Nephron (organoid): ENCODE measurements around the gene GUCD1.

Experiments used
- H3K27ac Mint-ChIP-seq, 3 experiments: 2 replicates each; pipeline ENCODE4 v1.8.0; 2020; ENCODE audit warnings: mixed read lengths in 3 of 3, mild to moderate bottlenecking in 2 of 3, moderate library complexity in 1 of 3
- H3K27me3 Mint-ChIP-seq: 2 replicates; pipeline ENCODE4 v1.8.0; 2021; ENCODE audit warnings: low read depth, mild to moderate bottlenecking, moderate library complexity, mixed read lengths
- H3K36me3 Mint-ChIP-seq: 2 replicates; pipeline ENCODE4 v1.8.0; 2020; ENCODE audit warnings: low read depth, mixed read lengths
- H3K4me1 Mint-ChIP-seq: 2 replicates; pipeline ENCODE4 v1.8.0; 2020; ENCODE audit warnings: mixed read lengths
- H3K4me3 Mint-ChIP-seq, 3 experiments: 2 replicates each; pipeline ENCODE4 v1.8.0; 2020; ENCODE audit warnings: mild to moderate bottlenecking in 3 of 3, mixed read lengths in 3 of 3, moderate library complexity in 2 of 3
- H3K9me3 Mint-ChIP-seq: 2 replicates; pipeline ENCODE4 v1.8.0; 2020; ENCODE audit warnings: mixed read lengths
- TF ChIP-seq, protein P1 (sequence below), 3 experiments: fragments of 200-600 bp; sonication (generic); IDR thresholded peaks; one replicate each; pipeline ENCODE4 v1.5.0; 2021; ENCODE audit warnings: antibody characterized with exemption in 3 of 3; ENCODE audit not compliant: unreplicated experiment in 3 of 3

GUCD1 gene

DNA sequence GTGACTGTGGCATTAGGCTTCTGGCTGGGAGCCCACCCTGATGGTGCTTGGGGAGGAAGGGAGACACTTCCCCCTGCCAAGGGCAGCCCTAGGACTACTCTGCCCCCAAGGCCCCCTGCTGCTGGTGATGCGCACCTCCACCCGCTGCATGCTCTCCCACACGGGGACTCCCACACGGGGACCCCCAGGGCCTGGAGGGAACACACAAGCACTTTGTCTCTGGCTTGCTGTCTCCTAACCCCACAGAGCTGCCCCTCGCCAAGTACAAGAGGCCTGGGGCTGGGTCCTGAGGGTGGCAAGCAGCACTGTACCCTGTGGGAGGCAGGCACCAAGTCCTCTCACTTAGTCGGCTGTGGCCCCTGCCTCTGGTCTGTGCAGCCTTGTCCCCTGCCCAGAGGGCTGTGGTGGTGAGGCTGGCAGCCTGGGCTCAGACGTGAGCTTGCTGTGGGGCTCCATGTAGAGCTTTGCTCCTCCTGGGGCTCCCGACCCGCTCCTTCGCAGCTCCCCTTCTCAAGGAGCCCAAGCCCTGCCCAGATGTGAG, 30.0 kb upstream of the GUCD1 start:
- H3K27ac Mint-ChIP-seq = peak overlapping the region; percentile 88 to 97 (median 95)
- H3K4me1 Mint-ChIP-seq = peaks cover 15% of the 10 kb centered on the region
- no peak overlapping the region for H3K4me3 Mint-ChIP-seq

DNA sequence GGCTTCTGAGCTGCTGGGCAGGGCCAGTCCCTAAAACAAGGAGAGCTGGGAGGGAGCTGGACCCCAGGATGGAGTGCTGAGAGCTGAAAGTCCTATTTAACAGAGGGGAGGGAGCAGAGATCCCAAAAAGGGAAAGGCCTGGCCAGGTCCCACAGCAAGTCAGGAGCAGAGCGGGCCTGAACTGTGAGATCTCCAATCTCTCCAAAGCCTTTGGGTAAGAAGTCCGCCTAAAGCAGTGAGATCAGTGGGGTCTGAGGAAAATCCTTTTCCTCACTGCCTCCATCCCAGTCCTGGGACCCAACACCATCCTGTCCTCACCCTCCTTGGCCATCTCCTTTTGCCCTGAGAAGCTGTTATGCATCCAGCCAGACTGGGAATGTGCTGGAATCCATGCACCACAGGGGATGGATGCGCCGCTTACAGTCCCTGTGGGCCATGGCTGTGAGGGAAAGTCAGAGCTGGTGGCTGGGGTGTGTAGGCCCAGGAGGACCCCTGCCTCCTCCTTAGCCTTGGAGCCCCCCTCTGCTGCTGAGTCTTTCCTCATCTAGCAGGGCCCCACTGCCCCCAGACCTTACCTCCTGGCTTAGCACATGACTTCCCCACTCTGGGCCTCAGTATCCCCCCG, 29.3 kb upstream of the GUCD1 start:
- no peak overlapping the region for H3K4me3 Mint-ChIP-seq
- peak overlapping the region; percentile 88 to 97 (median 95) for H3K27ac Mint-ChIP-seq
- peaks cover 15% of the 10 kb centered on the region for H3K4me1 Mint-ChIP-seq
- peaks cover 2% of the 10 kb centered on the region for H3K36me3 Mint-ChIP-seq
- no peaks in the 10 kb centered on the region for H3K9me3 Mint-ChIP-seq
- H3K27me3 Mint-ChIP-seq = no peaks in the 10 kb centered on the region
- TF ChIP-seq, protein P1, sequence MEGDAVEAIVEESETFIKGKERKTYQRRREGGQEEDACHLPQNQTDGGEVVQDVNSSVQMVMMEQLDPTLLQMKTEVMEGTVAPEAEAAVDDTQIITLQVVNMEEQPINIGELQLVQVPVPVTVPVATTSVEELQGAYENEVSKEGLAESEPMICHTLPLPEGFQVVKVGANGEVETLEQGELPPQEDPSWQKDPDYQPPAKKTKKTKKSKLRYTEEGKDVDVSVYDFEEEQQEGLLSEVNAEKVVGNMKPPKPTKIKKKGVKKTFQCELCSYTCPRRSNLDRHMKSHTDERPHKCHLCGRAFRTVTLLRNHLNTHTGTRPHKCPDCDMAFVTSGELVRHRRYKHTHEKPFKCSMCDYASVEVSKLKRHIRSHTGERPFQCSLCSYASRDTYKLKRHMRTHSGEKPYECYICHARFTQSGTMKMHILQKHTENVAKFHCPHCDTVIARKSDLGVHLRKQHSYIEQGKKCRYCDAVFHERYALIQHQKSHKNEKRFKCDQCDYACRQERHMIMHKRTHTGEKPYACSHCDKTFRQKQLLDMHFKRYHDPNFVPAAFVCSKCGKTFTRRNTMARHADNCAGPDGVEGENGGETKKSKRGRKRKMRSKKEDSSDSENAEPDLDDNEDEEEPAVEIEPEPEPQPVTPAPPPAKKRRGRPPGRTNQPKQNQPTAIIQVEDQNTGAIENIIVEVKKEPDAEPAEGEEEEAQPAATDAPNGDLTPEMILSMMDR (IDR thresholded peaks at IDR 0.05; ENCODE audit: unreplicated experiment in 3 of 3) = no peak

More for the DNA sequence above, 30.0 kb upstream of the GUCD1 start:
- no peaks in the 10 kb centered on the region for H3K27me3 Mint-ChIP-seq
- TF ChIP-seq, protein P1 (IDR thresholded peaks at IDR 0.05; ENCODE audit: unreplicated experiment in 3 of 3) = no peak
- H3K9me3 Mint-ChIP-seq = no peaks in the 10 kb centered on the region
- H3K36me3 Mint-ChIP-seq = no peaks in the 10 kb centered on the region

DNA sequence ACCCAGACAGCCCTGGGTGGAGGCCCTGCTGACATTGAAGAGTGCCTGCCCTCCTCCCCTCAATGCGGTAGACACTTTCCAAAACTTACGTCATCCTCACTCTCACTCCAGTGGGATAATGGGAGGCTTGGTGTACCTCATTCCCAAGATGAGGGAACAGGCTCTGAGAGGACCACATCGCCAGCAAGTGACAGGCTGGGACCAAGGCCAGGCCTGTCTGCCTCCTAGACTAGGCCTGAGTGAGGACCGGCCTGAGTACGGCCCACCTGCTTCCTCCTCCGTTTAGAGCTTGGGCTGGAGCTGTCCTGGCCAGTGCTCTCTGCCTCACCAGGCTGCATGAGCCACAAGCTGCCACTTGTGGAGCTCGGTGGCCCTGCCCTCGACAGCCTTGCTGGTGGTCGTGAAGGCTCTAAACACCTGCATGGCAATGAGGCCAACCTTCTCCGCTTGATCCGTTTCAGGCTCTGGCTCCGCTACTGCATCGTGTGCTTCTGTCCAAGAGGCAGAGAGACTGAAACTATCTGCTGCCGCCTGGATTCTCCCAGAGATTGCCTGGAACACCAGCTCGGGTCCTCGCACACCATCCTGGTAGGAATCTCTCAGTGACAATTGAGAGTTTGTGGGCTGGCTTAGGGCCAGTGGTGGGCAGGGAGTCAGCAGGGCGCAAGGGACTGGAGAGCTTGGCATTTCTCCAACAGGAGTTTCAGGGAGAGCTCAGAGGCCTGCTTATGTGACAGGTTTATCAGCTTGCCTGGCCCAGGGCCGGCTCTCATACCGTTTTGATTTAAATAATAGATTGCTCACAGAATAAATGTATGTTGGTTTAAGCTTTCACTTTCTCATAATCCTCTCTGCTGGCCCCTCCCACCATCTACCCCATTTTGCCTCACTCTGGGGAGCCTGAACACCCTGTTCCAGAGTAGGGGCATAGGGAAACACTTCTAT, 28.6 kb upstream of the GUCD1 start:
- TF ChIP-seq, protein P1 (IDR thresholded peaks at IDR 0.05; ENCODE audit: unreplicated experiment in 3 of 3) = no peak
- H3K27me3 Mint-ChIP-seq = no peaks in the 10 kb centered on the region
- no peaks in the 10 kb centered on the region for H3K9me3 Mint-ChIP-seq
- peak overlapping the region in 1 of 3 experiments; percentile 15 for H3K4me3 Mint-ChIP-seq
- H3K27ac Mint-ChIP-seq = peak overlapping the region; percentile 88 to 97 (median 95)
- peaks cover 20% of the 10 kb centered on the region for H3K4me1 Mint-ChIP-seq
- peaks cover 3% of the 10 kb centered on the region for H3K36me3 Mint-ChIP-seq

DNA sequence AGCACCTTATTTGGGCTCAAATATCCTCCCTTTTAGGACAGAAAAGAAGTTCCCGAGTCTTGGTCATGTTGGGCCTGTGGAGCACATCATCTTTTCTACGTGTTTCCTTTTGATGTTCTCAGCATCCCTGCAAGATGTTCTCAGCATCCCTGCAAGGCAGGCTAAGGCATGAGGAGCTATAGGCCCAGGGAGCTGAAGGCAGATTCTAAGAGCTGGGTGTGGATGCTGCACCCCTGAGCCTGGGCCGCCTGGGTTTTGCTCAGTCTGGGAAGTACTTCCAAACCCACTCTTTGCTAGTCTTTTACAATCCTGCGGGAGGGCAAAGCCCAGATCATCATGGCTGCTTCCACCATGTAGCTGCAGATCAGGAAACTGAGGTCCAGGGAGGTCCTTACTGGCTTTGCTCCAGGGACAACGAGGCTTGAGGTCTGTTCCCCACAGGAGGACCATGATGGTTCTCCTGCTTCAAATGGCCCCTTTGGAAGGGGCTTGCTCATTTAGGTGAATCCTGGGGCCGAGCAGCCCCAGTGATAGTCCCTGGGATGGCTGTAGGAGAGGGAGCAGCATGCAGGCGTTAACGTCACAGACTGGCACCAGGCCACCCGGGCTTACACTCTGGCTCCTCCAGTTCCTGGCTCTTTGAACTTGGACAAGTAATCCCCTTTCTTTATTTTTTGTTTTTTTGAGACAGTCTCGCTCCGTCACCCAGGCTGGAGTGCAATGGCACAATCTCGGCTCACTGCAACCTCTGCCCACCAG, 27.3 kb upstream of the GUCD1 start:
- peaks cover 22% of the 10 kb centered on the region for H3K4me1 Mint-ChIP-seq
- TF ChIP-seq, protein P1 (IDR thresholded peaks at IDR 0.05; ENCODE audit: unreplicated experiment in 3 of 3) = no peak
- no peak overlapping the region for H3K27ac Mint-ChIP-seq
- peaks cover 3% of the 10 kb centered on the region for H3K36me3 Mint-ChIP-seq
- H3K9me3 Mint-ChIP-seq = no peaks in the 10 kb centered on the region
- no peak overlapping the region for H3K4me3 Mint-ChIP-seq
- no peaks in the 10 kb centered on the region for H3K27me3 Mint-ChIP-seq

DNA sequence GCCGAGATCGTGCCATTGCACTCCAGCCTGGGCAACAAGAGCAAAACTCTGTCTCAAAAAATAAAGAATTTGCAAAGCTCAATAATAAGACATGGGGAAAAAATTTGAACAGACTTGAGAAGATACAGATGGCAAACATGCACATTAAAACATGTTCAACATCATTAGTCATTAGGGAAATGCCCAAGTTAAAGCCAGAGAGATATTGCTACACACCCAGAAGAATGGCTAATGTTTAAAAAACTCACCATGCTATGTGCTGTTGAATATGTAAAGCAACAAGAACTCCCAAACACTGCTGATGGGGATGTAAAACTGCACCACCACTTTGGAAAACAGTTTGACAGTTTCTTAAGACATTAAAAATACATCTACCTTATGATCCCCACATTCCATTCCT, 25.3 kb upstream of the GUCD1 start:
- TF ChIP-seq, protein P1 (IDR thresholded peaks at IDR 0.05; ENCODE audit: unreplicated experiment in 3 of 3) = no peak
- Mint-ChIP-seq H3K27me3 (no peaks in the 10 kb centered on the region), H3K27ac (peak overlapping the region; percentile 20 to 45 (median 34)), H3K9me3 (no peaks in the 10 kb centered on the region), H3K4me1 (peaks cover 22% of the 10 kb centered on the region), H3K4me3 (no peak overlapping the region), H3K36me3 (peaks cover 10% of the 10 kb centered on the region)
